GM21447 (cell line): ENCODE measurements around the gene RNF183.

Experiments used
- ATAC-seq: cut with Tn5 transposase; IDR thresholded peaks from one replicate; pipeline ENCODE4 v1.9.1; 2021; ENCODE audit not compliant: unreplicated experiment

Gene RNF183, protein sequence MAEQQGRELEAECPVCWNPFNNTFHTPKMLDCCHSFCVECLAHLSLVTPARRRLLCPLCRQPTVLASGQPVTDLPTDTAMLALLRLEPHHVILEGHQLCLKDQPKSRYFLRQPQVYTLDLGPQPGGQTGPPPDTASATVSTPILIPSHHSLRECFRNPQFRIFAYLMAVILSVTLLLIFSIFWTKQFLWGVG

DNA sequence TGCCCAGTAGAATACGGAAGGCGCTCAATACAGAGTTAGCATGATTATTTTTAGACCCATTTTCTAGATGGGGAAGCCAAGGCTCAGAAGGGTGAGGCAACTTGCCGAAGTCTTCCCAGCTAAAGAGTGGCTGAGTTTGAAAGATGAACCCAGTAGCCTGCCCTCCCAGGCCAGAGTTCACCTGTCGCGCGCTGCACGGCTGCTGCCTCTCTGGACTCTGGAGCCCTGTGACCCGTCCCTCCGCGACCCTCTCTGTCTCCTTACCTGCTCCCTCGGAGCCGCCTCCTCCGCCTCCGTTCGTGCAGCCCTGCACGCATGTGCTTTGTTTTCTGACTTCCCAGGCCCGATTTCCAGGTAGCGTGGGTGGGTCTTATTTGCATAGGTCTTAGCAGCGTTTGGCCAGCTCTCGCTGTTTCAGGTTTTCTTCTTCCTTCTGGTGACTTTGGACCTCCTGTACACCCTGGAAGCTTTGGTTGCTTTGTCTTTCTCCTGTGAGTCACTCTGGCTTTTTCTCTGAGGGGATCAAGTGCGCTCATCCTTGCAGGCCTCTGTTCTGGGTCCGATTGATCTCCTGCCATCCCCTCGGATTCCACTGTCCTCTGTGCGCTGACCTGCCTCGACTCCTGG is at the start of gene RNF183:
RNF183 (minus strand) TSS at position 585 of the 627 bp plus-strand sequence. CDS start 5,192 bp downstream, outside the sequence.
- ATAC-seq, result no peak

DNA sequence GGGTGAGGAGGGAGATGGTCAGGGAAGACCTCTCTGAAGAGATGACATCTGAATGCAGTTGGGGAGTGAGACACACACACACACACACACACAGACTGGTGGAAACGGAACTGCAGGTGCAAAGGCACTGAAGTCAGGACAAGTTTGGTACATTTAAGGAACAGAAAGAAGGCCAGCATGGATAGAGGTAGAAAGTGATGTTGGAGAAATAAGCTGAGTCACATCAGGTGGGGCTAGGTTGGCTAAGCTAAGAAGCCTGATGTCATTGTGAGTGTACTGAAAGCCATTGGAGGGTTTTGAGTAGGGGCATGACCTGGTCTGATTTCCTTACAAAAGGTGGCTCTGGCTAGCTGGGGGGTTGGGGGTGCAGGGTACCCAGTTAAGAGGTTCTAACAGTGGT is 49.2 kb upstream of the RNF183 start:
- no peak for ATAC-seq

DNA sequence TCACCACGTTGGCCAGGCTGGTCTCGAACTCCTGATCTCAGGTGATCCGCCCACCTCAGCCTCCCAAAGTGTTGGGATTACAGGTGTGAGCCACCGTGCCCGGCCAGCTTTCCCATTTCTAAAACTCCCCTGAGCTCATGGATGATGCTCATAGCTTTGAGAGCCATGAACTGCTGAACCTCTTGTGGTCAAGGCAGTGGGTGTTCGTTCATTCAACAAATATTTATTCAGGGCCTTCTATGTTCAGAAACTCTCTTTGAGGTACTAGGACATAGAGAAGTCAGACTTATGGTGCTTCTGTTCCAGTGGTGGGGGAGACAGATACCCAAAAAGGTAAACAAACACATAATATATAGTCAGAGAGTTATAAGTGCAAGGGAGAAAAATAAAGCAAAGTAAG is 48.8 kb upstream of the RNF183 start:
- ATAC-seq, result no peak

GRCh38 chr9:113350937-113351336 is 47.8 kb upstream of the RNF183 start:
- ATAC-seq, result peak; percentile 38

DNA sequence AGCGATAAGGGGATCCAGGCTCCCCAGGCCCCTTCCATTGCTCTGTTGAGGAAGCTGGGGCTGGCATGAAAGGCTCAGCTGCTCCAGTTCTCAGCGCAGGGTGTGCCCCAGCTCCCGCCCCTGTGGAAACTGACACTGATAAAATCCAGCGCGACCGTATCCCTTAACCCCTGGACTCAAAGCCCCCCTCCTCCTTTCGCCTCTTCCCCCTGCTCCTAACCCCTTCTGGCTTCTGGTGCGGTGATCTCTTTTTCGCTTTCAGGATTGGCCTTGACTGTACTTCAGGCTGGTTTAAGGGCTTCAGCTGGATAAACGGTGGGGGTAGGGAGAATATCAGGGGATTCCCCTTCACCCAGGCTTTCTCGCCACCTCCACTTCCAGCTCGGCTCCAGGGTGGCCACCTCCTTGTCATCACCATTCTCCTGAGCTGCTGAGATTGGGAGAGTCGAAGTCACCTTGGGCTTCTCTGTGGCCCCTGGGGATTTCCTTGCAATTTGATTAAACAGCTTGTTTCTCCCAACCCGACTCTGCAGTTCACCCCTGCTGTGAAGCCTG is 47.0 kb upstream of the RNF183 start:
- peak; percentile 44 for ATAC-seq

- peak; percentile 29 for ATAC-seq
Observed at GRCh38 chr9:113349445-113350094, 46.4 kb upstream of the RNF183 start, which contains the start of gene BSPRY. Gene BSPRY, plus strand, starts transcription at chr9:113349541. Its CDS starts 39 bp downstream, at chr9:113349580.

DNA sequence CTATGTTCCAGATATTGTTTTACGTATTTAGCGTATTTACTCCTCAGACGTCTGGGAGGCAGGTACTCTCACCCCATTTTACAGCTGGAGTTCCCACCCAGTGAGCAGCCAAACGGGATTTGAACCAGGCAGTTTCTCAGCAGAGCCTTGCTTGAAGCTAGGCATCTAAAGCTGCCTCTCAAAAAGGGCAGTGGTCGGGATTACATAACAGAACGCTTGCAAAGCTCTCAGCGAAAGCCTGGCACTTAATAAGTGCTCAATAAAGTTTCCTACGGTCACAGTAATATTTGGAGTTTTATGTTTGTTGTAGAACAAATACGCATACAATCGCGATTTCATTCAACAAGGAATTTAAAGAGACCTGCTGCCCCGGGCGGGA is 45.9 kb upstream of the RNF183 start:
- no peak for ATAC-seq

GRCh38 chr9:113348437-113348836 is 45.3 kb upstream of the RNF183 start:
- no peak for ATAC-seq

- no peak for ATAC-seq
Observed at GRCh38 chr9:113345671-113346070, 42.5 kb upstream of the RNF183 start.

DNA sequence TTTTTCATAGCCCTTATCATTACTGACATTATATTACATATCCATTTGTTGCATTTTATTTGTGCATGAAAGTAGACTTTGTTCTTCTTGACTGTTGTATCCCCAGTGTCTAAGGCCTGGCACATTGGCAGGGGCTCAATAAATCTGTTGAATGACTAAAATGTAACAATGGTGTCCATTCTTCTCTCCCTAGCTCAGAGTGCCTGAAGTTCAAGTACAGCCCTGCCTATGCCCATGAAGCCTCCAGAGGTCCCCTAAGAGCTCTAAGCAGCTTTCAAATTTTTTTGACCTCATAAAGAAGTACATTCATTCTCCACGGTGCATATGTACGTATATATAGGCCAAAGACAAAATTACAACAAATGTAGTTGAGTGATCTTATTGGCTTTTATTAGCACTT is 42.0 kb upstream of the RNF183 start:
- no peak for ATAC-seq

- no peak for ATAC-seq
Observed at GRCh38 chr9:113343732-113344231, 40.6 kb upstream of the RNF183 start.

- no peak for ATAC-seq
Observed at GRCh38 chr9:113341712-113342410, 38.7 kb upstream of the RNF183 start.

- peak; percentile 96 for ATAC-seq
Observed at GRCh38 chr9:113340011-113340699, 37.0 kb upstream of the RNF183 start, which contains the start of gene WDR31. Gene WDR31, minus strand, starts transcription at chr9:113340275. Its CDS starts 8,253 bp downstream, at chr9:113332022.

DNA sequence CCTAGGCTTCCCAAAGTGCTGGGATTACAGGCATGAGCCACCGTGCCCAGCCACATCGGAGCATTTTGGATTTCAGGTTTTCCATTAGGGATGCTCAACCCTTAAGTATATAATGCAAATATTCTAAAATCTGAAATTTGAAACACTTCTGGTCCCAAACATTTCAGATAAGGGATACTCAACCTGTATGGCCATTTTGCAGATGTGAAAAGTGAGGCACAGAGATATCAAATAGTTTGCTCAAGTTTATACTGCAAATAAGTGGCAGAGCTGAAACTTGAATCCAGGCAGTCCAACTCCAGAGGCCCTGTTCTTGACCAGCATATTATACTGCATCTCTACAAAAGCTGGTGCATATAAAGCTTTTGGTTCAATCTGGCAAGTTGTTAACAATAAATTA is 34.5 kb upstream of the RNF183 start:
- ATAC-seq, result no peak

DNA sequence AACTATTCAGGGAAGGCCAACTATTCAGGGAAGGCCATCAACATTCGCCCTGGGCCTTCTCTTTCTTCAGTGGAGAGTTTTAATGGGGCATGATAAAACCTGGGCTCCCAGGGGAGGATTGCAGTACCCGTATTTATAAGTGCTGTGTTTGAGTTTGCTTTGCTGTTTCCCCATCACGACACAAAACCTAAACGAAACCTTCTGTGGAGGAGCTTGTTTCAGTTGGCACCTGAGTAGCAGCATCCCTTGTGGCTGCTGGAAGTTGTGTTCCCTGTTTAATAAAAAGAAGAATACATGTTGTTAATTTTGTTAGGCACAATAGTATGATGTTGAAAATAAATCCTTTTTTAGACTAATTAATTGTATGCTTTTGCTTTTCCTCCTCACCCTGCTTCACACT is 28.6 kb upstream of the RNF183 start:
- ATAC-seq, result no peak

GRCh38 chr9:113328045-113328782 is 25.0 kb upstream of the RNF183 start:
- ATAC-seq, result no peak

DNA sequence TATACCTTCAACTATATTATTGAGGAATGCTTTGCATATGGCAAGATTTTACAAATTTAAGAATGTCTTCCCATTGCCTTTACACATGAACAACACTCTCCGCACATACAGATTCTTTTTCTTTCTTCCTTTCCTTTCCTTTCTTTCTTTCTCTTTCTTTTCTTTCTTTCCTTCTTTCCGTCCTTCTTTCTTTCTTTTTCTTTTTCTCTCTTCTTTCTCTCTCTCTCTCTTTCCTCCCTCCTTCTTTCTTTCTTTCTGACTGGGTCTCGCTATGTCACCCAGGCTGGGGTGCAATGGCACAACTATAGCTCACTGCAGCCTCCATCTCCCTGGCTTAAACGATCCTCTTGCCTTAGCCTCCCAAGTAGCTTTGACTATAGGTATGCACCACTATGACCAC is 23.1 kb upstream of the RNF183 start:
- ATAC-seq, result no peak

- no peak for ATAC-seq
Observed at GRCh38 chr9:113322671-113323070, 19.5 kb upstream of the RNF183 start.

DNA sequence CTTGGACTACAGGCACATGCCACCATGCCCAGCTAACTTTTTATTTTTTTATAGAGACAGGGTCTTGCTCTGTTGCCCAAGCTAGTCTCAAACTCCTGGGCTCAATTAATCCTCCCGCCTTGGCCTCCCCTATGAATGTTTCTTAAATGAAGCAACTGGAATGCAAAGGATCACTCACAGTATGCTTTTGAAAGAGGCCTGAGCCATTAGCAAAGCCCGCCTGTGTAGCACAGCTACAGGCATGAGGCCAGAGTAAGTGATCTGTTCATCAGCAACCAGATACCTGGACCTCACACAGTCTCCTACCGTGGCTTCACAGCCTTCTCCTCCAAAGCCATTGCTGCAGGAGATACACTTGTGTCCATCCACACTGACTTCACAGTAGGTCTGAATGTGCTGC is 16.9 kb upstream of the RNF183 start:
- ATAC-seq, result no peak

DNA sequence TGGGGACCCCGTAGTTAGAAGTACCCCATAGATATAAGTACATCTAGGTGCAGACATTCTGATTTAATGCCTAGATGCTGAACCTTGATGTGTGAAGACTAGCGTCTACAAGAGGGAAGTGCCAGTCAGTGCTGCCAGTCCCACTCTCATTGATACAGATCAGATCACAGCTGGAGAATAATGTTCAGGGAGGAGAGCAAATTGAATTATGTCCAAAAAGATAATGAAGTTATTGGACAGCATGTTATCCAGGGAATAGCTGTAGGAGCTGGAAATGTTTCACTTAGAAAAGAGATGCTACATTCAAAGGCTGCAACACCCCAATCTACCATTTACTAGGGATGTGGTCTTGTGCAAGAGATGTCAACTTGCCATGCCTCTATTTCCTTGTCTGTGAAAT is 15.9 kb upstream of the RNF183 start:
- ATAC-seq, result no peak
